DND-41 (cell line): ENCODE measurements around the gene SCGB1D1.
"Not testable (repeated sequence)": the region's sequence is repeated elsewhere in the genome, so short reads cannot be mapped to it uniquely, and the experiment has no call there.

Experiments
- CTCF ChIP-seq: IDR thresholded peaks from 2 replicates; pipeline ENCODE4 v1.5.1; 2012; ENCODE audit warnings: borderline replicate concordance, low read length, moderate library complexity, mild to moderate bottlenecking; ENCODE audit not compliant: poor library complexity, severe bottlenecking; ENCODE audit errors: extremely low read depth
- EZH2 ChIP-seq: IDR thresholded peaks from 3 replicates; pipeline ENCODE4 v1.6.1; 2012; ENCODE audit warnings: borderline replicate concordance, low read depth, mild to moderate bottlenecking, moderate library complexity, low read length, inconsistent platforms; ENCODE audit not compliant: severe bottlenecking

DNA sequence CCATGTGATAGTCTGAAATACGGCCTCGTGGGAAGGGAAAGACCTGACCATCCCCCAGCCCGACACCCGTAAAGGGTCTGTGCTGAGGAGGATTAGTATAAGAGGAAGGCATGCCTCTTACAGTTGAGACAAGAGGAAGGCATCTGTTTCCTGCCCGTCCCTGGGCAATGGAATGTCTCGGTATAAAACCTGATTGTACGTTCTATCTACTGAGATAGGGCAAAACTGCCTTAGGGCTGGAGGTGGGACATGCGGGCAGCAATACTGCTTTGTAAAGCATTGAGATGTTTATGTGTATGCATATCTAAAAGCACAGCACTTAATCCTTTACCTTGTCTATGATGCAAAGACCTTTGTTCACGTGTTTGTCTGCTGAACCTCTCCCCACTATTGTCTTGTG lies 5.0 kb downstream of the SCGB1D1 start:
- TF ChIP-seq CTCF, EZH2: not testable (repeated sequence)
